GM23248 (cell line): ENCODE results near the gene ANKRD34C. TPM values are rescaled to one million over a fixed set of nuclear protein-coding genes. Genes with fewer than 3 reads are reported as not detected.

Source experiments
- DNase-seq: peaks from one replicate; pipeline ENCODE4 v3.0.0-alpha.2; 2015
- H2AFZ ChIP-seq: fragments of 200-600 bp; sonication (generic); 2 replicates; pipeline ENCODE4 v1.6.1; 2016; ENCODE audit warnings: antibody characterized with exemption
- H3F3A ChIP-seq: fragments of 200-600 bp; sonication (generic); 2 replicates; pipeline ENCODE4 v1.6.1; 2016; ENCODE audit warnings: mild to moderate bottlenecking, antibody characterized with exemption, mixed run types; ENCODE audit not compliant: insufficient read depth
- H3K27ac ChIP-seq: fragments of 200-600 bp; sonication (generic); 2 replicates; pipeline ENCODE4 v1.5.1; 2016; ENCODE audit warnings: mild to moderate bottlenecking
- H3K27me3 ChIP-seq: fragments of 200-600 bp; sonication (generic); replicated peaks from 2 replicates; pipeline ENCODE4 v1.6.1; 2016; ENCODE audit warnings: mild to moderate bottlenecking; ENCODE audit not compliant: insufficient read depth
- H3K36me3 ChIP-seq: fragments of 200-600 bp; sonication (generic); 2 replicates; pipeline ENCODE4 v1.6.1; 2016; ENCODE audit warnings: low read depth, mild to moderate bottlenecking
- H3K4me1 ChIP-seq: fragments of 200-600 bp; sonication (generic); 2 replicates; pipeline ENCODE4 v1.6.1; 2016; ENCODE audit warnings: mild to moderate bottlenecking; ENCODE audit not compliant: insufficient read depth
- H3K4me2 ChIP-seq: fragments of 200-600 bp; sonication (generic); one replicate; pipeline ENCODE4 v1.6.1; 2016; ENCODE audit warnings: mild to moderate bottlenecking; ENCODE audit not compliant: unreplicated experiment
- H3K4me3 ChIP-seq: fragments of 200-600 bp; sonication (generic); 2 replicates; pipeline ENCODE4 v1.5.1; 2016; ENCODE audit warnings: mild to moderate bottlenecking
- H3K79me2 ChIP-seq: fragments of 200-600 bp; sonication (generic); 2 replicates; pipeline ENCODE4 v1.6.1; 2016; ENCODE audit warnings: mild to moderate bottlenecking; ENCODE audit not compliant: insufficient read depth
- H3K9ac ChIP-seq: fragments of 200-600 bp; sonication (generic); 2 replicates; pipeline ENCODE4 v1.6.1; 2016; ENCODE audit warnings: mild to moderate bottlenecking
- H3K9me2 ChIP-seq: fragments of 200-600 bp; sonication (generic); 2 replicates; pipeline ENCODE4 v1.6.1; 2016; ENCODE audit warnings: mixed run types, mild to moderate bottlenecking, moderate library complexity; ENCODE audit not compliant: insufficient read depth
- H3K9me3 ChIP-seq: fragments of 200-600 bp; sonication (generic); one replicate; pipeline ENCODE4 v1.6.1; 2017; ENCODE audit warnings: low read depth
- H4K20me1 ChIP-seq: fragments of 200-600 bp; sonication (generic); 2 replicates; pipeline ENCODE4 v1.6.0; 2016; ENCODE audit not compliant: insufficient read depth
- EZH2 ChIP-seq: fragments of 200-600 bp; sonication (generic); IDR thresholded peaks from 2 replicates; pipeline ENCODE4 v1.6.1; 2018; ENCODE audit warnings: antibody characterized with exemption, mild to moderate bottlenecking; ENCODE audit not compliant: insufficient read depth, poor library complexity, severe bottlenecking
- EZH2phosphoT487 ChIP-seq: fragments of 200-600 bp; sonication (generic); IDR thresholded peaks from 2 replicates; pipeline ENCODE4 v1.6.1; 2018; ENCODE audit warnings: antibody characterized with exemption, moderate library complexity, mild to moderate bottlenecking, low read depth; ENCODE audit not compliant: insufficient read depth
- WGBS, 2 experiments: methylation state at CpG; one replicate each; pipeline ENCODE4 v1.1.6; 2015 to 2017; ENCODE audit warnings: low lambda C conversion rate in 2 of 2, low coverage in 1 of 2; ENCODE audit errors: missing lambda C conversion rate in 2 of 2; 5-methylcytosine and 5-hydroxymethylcytosine counted together
- in situ Hi-C: fragments of 300-500 bp; cut with MboI; formaldehyde crosslinking; loops from 2 replicates; pipeline ENCODE4 v1.15.0; 2020
- polyA plus RNA-seq: library from polyadenylated mRNA; unstranded; fragments of >200 nt; fragmentation: Nextera tagmentation; extraction: Ambion mirVana; gene quantifications from 2 replicates; pipeline ENCODE4 v1.2.1, GENCODE V29; 2016
- total RNA-seq: library from RNA; depleted of rRNA; stranded (reverse); fragments of >200 nt; shearing (Covaris generic); gene quantifications from 2 replicates; pipeline ENCODE4 v1.2.3, GENCODE V29; 2014

ANKRD34C gene
- total and polyA plus RNA-seq, 2 experiments from 2014 or later, result not detected

- Histone ChIP-seq H3K36me3 (no peaks in the 10 kb centered on the region; the same call in 1 of the 2 replicates), H3K4me2 (no peak overlapping the region), H3K9me2 (no peaks in the 10 kb centered on the region), H3K4me3 (no peak overlapping the region), H3K27ac (no peak overlapping the region), H2AFZ (no peak overlapping the region), H3K9ac (no peak overlapping the region), H3K9me3 (no peaks in the 10 kb centered on the region), H3K4me1 (peaks cover 10% of the 10 kb centered on the region; the same call in 1 of the 2 replicates), H3K27me3 (peaks cover 23% of the 10 kb centered on the region; the same call in 1 of the 2 replicates), H4K20me1 (no peaks in the 10 kb centered on the region), H3F3A (no peaks in the 10 kb centered on the region), H3K79me2 (peaks cover 28% of the 10 kb centered on the region)
- DNase-seq, result no peak
- WGBS, 2 experiments, result 42 to 44% methylated on average over 2 of the region's 2 CpGs
- TF ChIP-seq EZH2phosphoT487, result no peak
- no peak for TF ChIP-seq EZH2
- in situ Hi-C loops, result no loop called here
These were observed 26.4 kb downstream of the ANKRD34C start for GRCh38 chr15:79308874-79309273.

- Histone ChIP-seq H3K9ac (no peak overlapping the region), H3F3A (no peaks in the 10 kb centered on the region), H4K20me1 (no peaks in the 10 kb centered on the region; the same call in 1 of the 2 replicates), H3K9me3 (no peaks in the 10 kb centered on the region), H3K27ac (no peak overlapping the region), H2AFZ (peak overlapping the region; percentile 90), H3K27me3 (peaks cover 12% of the 10 kb centered on the region; the same call in 1 of the 2 replicates), H3K4me1 (peaks cover 10% of the 10 kb centered on the region; the same call in 1 of the 2 replicates), H3K79me2 (peaks cover 45% of the 10 kb centered on the region), H3K4me2 (peak overlapping the region; percentile 90), H3K36me3 (peaks cover 13% of the 10 kb centered on the region), H3K4me3 (peak overlapping the region; percentile 91), H3K9me2 (no peaks in the 10 kb centered on the region)
- in situ Hi-C loops, result no loop called here
- TF ChIP-seq EZH2phosphoT487 (no peak), EZH2 (no peak)
- peak; percentile 50 for DNase-seq
- 3% methylated on average over 9 to 11 of the region's 17 CpGs for whole genome bisulfite sequencing, 2 experiments
These were observed 28.1 kb downstream of the ANKRD34C start for GRCh38 chr15:79310612-79310984.

GRCh38 chr15:79310985-79311900, 28.7 kb downstream of the ANKRD34C start, which contains the start of gene TMED3:
TMED3 (plus strand) TSS chr15:79311112; CDS start chr15:79311250, 138 bp downstream.
- H3K36me3 ChIP-seq, result peaks cover 20% of the 10 kb centered on the region
- peaks cover 12% of the 10 kb centered on the region; the same call in 1 of the 2 replicates for H3K27me3 ChIP-seq
- no peaks in the 10 kb centered on the region for H3F3A ChIP-seq
- 0% methylated on average over 47 to 50 of the region's 76 CpGs for WGBS, 2 experiments
- H3K9me2 ChIP-seq, result no peaks in the 10 kb centered on the region
- DNase-seq, result peak; percentile 91
- in situ Hi-C loops, result no loop called here
- H3K4me1 ChIP-seq, result peaks cover 10% of the 10 kb centered on the region; the same call in 1 of the 2 replicates
- peak within 1 kb of the TSS; percentile 28; the same call in 1 of the 2 replicates for H3K27ac ChIP-seq
- peak within 1 kb of the TSS; percentile 91 for H3K4me3 ChIP-seq
- H4K20me1 ChIP-seq, result no peaks in the 10 kb centered on the region; the same call in 1 of the 2 replicates
- peak within 1 kb of the TSS; percentile 92 for H3K4me2 ChIP-seq
- peaks cover 52% of the 10 kb centered on the region for H3K79me2 ChIP-seq
- H2AFZ ChIP-seq, result peak within 1 kb of the TSS; percentile 94
- no peaks in the 10 kb centered on the region for H3K9me3 ChIP-seq
- TF ChIP-seq EZH2phosphoT487 (no peak), EZH2 (no peak)
- peak within 1 kb of the TSS; percentile 93 for H3K9ac ChIP-seq

GRCh38 chr15:79311901-79312553, 29.5 kb downstream of the ANKRD34C start:
- peak overlapping the region; percentile 92 for H3K4me2 ChIP-seq
- TF ChIP-seq EZH2phosphoT487, result no peak
- in situ Hi-C loops, result no loop called here
- H3K4me3 ChIP-seq, result peak overlapping the region; percentile 91
- WGBS, 2 experiments, result 51 to 54% methylated on average over 8 of the region's 8 CpGs
- no peaks in the 10 kb centered on the region for H3F3A ChIP-seq
- no peaks in the 10 kb centered on the region; the same call in 1 of the 2 replicates for H4K20me1 ChIP-seq
- H3K9me3 ChIP-seq, result no peaks in the 10 kb centered on the region
- H3K27me3 ChIP-seq, result peaks cover 12% of the 10 kb centered on the region; the same call in 1 of the 2 replicates
- peaks cover 24% of the 10 kb centered on the region for H3K36me3 ChIP-seq
- H3K9ac ChIP-seq, result peak overlapping the region; percentile 93
- peaks cover 60% of the 10 kb centered on the region for H3K79me2 ChIP-seq
- no peaks in the 10 kb centered on the region for H3K9me2 ChIP-seq
- peaks cover 10% of the 10 kb centered on the region; the same call in 1 of the 2 replicates for H3K4me1 ChIP-seq
- no peak overlapping the region for H3K27ac ChIP-seq
- H2AFZ ChIP-seq, result peak overlapping the region; percentile 94
- DNase-seq, result peak; percentile 7
